ENCODE measurements around the gene NDE1. TPM values are rescaled to one million over a fixed set of nuclear protein-coding genes. Genes with fewer than 3 reads are reported as not detected.
A peak's percentile ranks its signal among the peaks of the same experiment; 100 is the strongest.

Gene NDE1
- total RNA-seq, 6 donors from 2014 or later = 19.5 to 63.9 (median 37.0) TPM

DNA sequence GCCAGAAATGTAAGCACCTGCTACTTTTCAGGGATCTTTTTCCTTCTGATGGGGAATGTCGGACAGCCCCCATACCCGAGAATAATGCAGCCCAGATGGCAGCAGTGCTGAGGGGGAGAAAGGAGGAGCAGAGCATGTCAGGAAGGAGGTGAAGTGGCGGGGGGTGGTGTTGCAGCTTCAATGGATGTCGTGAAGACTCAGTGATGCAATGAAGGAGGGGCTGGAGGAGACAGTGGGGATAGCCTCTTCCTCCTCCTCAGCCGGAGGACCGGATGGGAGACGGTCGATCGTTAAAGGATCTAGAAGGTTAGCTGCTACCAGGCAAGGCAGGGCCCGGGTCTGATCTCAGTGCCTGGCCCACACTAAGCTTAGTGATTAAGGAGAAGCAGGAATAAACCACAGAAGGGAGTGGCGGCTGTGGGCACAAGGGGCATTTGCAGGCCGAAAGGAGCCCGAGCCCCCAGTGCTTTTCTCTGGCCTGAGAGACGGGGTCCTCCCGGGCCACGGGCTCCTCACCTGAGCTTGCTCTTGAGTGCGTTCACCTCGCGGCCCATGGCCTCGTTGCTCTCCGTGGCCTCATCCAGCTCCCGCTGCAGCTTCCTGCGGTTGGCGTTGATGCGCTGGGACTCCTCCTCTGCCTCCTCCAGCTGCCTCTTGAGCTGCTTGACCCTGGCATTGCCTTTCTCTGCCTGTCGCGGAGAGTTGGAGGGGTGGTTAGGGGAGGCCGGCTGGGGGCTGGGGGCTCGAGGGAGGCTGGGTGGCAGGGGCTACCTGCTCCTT, 64.5 kb downstream of the NDE1 start:
- TF ChIP-seq CTCF (IDR thresholded peaks at IDR 0.05) (no peak), EP300 (IDR thresholded peaks at IDR 0.05) (no peak), POLR2AphosphoS5 (IDR thresholded peaks at IDR 0.05) (no peak), POLR2A (IDR thresholded peaks at IDR 0.05) (no peak)
- peaks cover 0 to 64% (median 34%) of the 10 kb centered on the region in 4 donors for H3K36me3 ChIP-seq
- no peak for ATAC-seq (ENCODE audit: low FRiP score in 2 of 2)
- no peaks in the 10 kb centered on the region for H3K4me1 ChIP-seq
- DNase-seq = peak in 1 of 2 donors; percentile 72
- H3K27me3 ChIP-seq = no peaks in the 10 kb centered on the region
- H3K27ac ChIP-seq = no peak overlapping the region
- no peak overlapping the region for H3K4me3 ChIP-seq
- H3K9me3 ChIP-seq = no peaks in the 10 kb centered on the region
- 91 to 92% methylated on average over 25 to 29 of the region's 29 CpGs for WGBS, 2 donors

DNA sequence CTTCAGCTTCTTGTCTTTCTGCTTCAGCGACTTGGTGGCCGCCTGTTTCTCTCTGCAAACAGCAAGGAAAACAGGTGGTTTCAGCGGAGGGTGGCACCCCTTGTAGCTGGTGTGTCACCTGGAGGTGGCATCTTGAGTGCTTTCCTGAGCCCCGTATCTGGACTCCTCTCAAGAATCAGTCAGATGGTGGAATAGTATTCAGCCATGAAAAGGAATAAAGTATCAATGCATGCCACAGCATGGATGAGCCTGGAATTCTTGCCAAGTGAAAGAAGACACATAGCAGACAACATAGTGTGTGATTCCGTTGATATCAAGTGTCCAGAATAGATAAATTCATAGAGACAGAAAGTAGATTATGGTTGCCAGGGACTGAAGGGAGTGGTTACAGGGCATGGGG, 65.2 kb downstream of the NDE1 start:
- no peak overlapping the region for H3K27ac ChIP-seq
- H3K36me3 ChIP-seq = peaks cover 0 to 65% (median 37%) of the 10 kb centered on the region in 4 donors
- no peaks in the 10 kb centered on the region for H3K9me3 ChIP-seq
- no peak for ATAC-seq (ENCODE audit: low FRiP score in 2 of 2)
- no peaks in the 10 kb centered on the region for H3K27me3 ChIP-seq
- WGBS, 2 donors = 93 to 95% methylated on average over 5 of the region's 5 CpGs
- H3K4me1 ChIP-seq = no peaks in the 10 kb centered on the region
- DNase-seq = no peak
- TF ChIP-seq POLR2A (IDR thresholded peaks at IDR 0.05) = no peak
- TF ChIP-seq CTCF (IDR thresholded peaks at IDR 0.05) = no peak
- TF ChIP-seq EP300 (IDR thresholded peaks at IDR 0.05) = no peak
- TF ChIP-seq POLR2AphosphoS5 (IDR thresholded peaks at IDR 0.05) = no peak
- H3K4me3 ChIP-seq = no peak overlapping the region

DNA sequence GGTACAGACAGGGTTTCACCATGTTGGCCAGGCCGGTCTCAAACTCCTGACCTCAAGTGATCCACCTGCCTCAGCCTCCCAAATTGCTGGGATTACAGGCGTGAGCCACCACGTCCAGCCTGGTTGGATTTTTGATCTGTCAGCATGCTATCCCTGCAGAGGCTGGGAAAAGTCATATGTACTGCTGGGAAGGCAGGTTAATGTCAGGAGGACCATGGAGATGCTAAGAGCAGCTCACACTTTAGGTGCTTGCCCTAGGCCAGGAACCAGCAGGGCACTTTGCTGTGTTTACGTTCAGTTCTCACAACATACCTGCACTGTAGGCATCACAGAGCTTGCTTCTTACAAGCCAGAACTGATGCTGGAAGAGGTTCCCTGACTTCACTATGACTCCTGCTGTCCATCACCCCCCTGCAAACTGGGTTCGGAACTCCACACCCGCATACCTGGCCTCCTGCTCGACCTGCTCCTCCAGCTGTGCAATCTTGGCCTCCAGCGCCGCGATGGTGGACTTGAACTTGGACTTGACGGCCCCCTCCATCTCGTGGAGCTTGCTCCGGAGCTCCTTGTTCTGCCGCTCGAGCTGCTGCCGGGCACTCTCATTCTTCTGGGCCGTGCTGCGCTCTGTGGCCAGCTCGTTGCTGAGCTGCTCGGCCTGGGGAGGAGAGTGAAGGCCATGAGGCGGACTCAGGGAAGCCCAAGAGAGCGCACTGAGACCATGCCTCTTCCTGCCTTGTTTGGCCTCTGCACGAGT, 66.8 kb downstream of the NDE1 start:
- no peak overlapping the region for H3K4me3 ChIP-seq
- WGBS, 2 donors = 94% methylated on average over 12 to 23 of the region's 23 CpGs
- H3K27me3 ChIP-seq = no peaks in the 10 kb centered on the region
- DNase-seq = peak in 1 of 2 donors; percentile 49
- H3K4me1 ChIP-seq = no peaks in the 10 kb centered on the region
- peaks cover 0 to 79% (median 45%) of the 10 kb centered on the region in 4 donors for H3K36me3 ChIP-seq
- ATAC-seq (ENCODE audit: low FRiP score in 2 of 2) = no peak
- no peak for TF ChIP-seq CTCF (IDR thresholded peaks at IDR 0.05)
- no peak for TF ChIP-seq EP300 (IDR thresholded peaks at IDR 0.05)
- no peak for TF ChIP-seq POLR2A (IDR thresholded peaks at IDR 0.05)
- TF ChIP-seq POLR2AphosphoS5 (IDR thresholded peaks at IDR 0.05) = no peak
- no peak overlapping the region for H3K27ac ChIP-seq
- no peaks in the 10 kb centered on the region for H3K9me3 ChIP-seq

DNA sequence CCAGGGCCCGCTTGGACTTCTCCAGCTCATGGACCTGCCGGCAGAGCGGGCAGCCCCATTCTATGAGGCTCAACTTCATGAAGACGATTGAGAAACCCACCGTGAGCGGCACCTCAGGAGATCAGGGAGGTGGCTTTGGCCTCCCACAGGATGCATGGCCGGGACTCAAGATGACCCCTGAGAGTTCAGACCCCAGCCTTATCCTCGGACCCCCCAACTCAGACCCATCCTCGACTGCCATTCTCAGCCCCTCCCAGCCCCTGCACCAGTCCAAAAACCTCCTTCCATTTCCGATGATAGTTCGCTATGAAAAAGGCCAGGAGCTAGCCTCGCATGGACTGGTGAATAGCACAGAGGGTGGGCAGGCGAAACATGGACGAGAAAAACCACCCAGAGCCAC, 71.0 kb downstream of the NDE1 start:
- TF ChIP-seq POLR2A (IDR thresholded peaks at IDR 0.05) (no peak), CTCF (IDR thresholded peaks at IDR 0.05) (no peak), POLR2AphosphoS5 (IDR thresholded peaks at IDR 0.05) (no peak)
- no peak overlapping the region for H3K4me3 ChIP-seq
- 95 to 97% methylated on average over 14 of the region's 14 CpGs for WGBS, 2 donors
- peaks cover 0 to 98% (median 60%) of the 10 kb centered on the region in 4 donors for H3K36me3 ChIP-seq
- no peaks in the 10 kb centered on the region for H3K4me1 ChIP-seq
- no peaks in the 10 kb centered on the region for H3K9me3 ChIP-seq
- H3K27ac ChIP-seq = no peak overlapping the region
- ATAC-seq (ENCODE audit: low FRiP score in 2 of 2) (no peak), DNase-seq (no peak)
- H3K27me3 ChIP-seq = no peaks in the 10 kb centered on the region
